GM18951 (cell line): ENCODE data around the gene CCDC136.

Experiments used
- POLR2A ChIP-seq: IDR thresholded peaks from 4 replicates; pipeline ENCODE4 v1.6.1; 2011; ENCODE audit warnings: mild to moderate bottlenecking; ENCODE audit not compliant: insufficient read length, insufficient read depth; ENCODE audit errors: extremely low read depth
- in situ Hi-C: fragments of 300-500 bp; cut with MboI; formaldehyde crosslinking; loops from one replicate; pipeline ENCODE4 v1.12.0; 2022; ENCODE audit warnings: low sequenced_read_pairs, mixed read lengths, inconsistent platforms; ENCODE audit not compliant: unreplicated experiment

Gene CCDC136

GRCh38 chr7:128763541-128763940, 28.2 kb upstream of the CCDC136 start:
- TF ChIP-seq POLR2A: no peak
- in situ Hi-C loops: no loop called here

GRCh38 chr7:128767475-128768110, 24.2 kb upstream of the CCDC136 start:
- in situ Hi-C loops: no loop called here
- no peak for TF ChIP-seq POLR2A

GRCh38 chr7:128770233-128770632, 21.5 kb upstream of the CCDC136 start:
- in situ Hi-C loops: no loop called here
- TF ChIP-seq POLR2A: no peak

- in situ Hi-C loops: no loop called here
- TF ChIP-seq POLR2A: no peak
Measured at GRCh38 chr7:128773604-128774003, 18.2 kb upstream of the CCDC136 start.

- TF ChIP-seq POLR2A: no peak
- in situ Hi-C loops: no loop called here
Measured at GRCh38 chr7:128774029-128774689, 17.6 kb upstream of the CCDC136 start.

GRCh38 chr7:128774921-128775320, 16.8 kb upstream of the CCDC136 start:
- no peak for TF ChIP-seq POLR2A
- in situ Hi-C loops: no loop called here

- no peak for TF ChIP-seq POLR2A
- in situ Hi-C loops: no loop called here
Measured at GRCh38 chr7:128775744-128776474, 15.9 kb upstream of the CCDC136 start, which contains the start of gene OPN1SW. OPN1SW (minus strand) TSS chr7:128775794; CDS start chr7:128775781, 13 bp downstream.

- in situ Hi-C loops: no loop called here
Measured at GRCh38 chr7:128777156-128778123, 14.3 kb upstream of the CCDC136 start.

GRCh38 chr7:128778946-128779345, 12.8 kb upstream of the CCDC136 start:
- TF ChIP-seq POLR2A: no peak
- in situ Hi-C loops: no loop called here

More at GRCh38 chr7:128777156-128778123, 14.3 kb upstream of the CCDC136 start:
- no peak for TF ChIP-seq POLR2A

- in situ Hi-C loops: no loop called here
- TF ChIP-seq POLR2A: no peak
Measured at GRCh38 chr7:128781126-128781525, 10.6 kb upstream of the CCDC136 start.

GRCh38 chr7:128781851-128782250, 9.9 kb upstream of the CCDC136 start:
- TF ChIP-seq POLR2A: no peak
- in situ Hi-C loops: no loop called here

- TF ChIP-seq POLR2A: no peak
- in situ Hi-C loops: no loop called here
Measured at GRCh38 chr7:128783143-128783861, 8.5 kb upstream of the CCDC136 start.
